Thoracic aorta (tissue), 2 donors: ENCODE measurements around the gene TOM1L1. TPM values are rescaled to one million over a fixed set of nuclear protein-coding genes. Genes with fewer than 3 reads are reported as not detected.

Experiments used
- ATAC-seq: fragments of 150-250 bp; one replicate; pipeline ENCODE4 v1.8.0; 2017; ENCODE audit warnings: low read depth; ENCODE audit not compliant: insufficient number of reproducible peaks, low FRiP score
- DNase-seq: peaks from one replicate; pipeline ENCODE4 v3.0.0-alpha.2; 2020; ENCODE audit warnings: low spot score
- H3K27ac ChIP-seq, 2 donors: fragments of 200-600 bp; sonication (generic); 1 replicate in 1 of 2; 2 replicates in 1 of 2; pipeline ENCODE4 v1.5.1; 2016; ENCODE audit warnings: mild to moderate bottlenecking in 2 of 2, moderate library complexity in 2 of 2
- H3K27me3 ChIP-seq: fragments of 200-600 bp; sonication (generic); replicated peaks from 2 replicates; pipeline ENCODE4 v1.6.0; 2016; ENCODE audit warnings: mild to moderate bottlenecking; ENCODE audit not compliant: insufficient read depth
- H3K36me3 ChIP-seq: fragments of 200-600 bp; sonication (generic); one replicate; pipeline ENCODE4 v1.5.1; 2016
- H3K4me1 ChIP-seq, 2 donors: fragments of 200-600 bp; sonication (generic); 1 replicate in 1 of 2; 2 replicates in 1 of 2; pipeline versions ENCODE4 v1.5.1 to v1.6.0; 2016; ENCODE audit warnings: low read depth in 2 of 2, mild to moderate bottlenecking in 1 of 2; ENCODE audit not compliant: control insufficient read depth in 1 of 2
- H3K4me3 ChIP-seq: fragments of 200-600 bp; sonication (generic); 2 replicates; pipeline ENCODE4 v1.5.1; 2016; ENCODE audit warnings: mild to moderate bottlenecking
- H3K9me3 ChIP-seq: fragments of 200-600 bp; sonication (generic); 2 replicates; pipeline ENCODE4 v1.5.1; 2016
- CTCF ChIP-seq: fragments of 200-600 bp; sonication (generic); IDR thresholded peaks from one replicate; pipeline ENCODE4 v1.5.1; 2019; ENCODE audit warnings: antibody characterized with exemption
- total RNA-seq, 2 donors: library from RNA; depleted of rRNA; stranded (reverse); fragments of >200 nt; gene quantifications; one replicate each; pipeline versions ENCODE4 v1.1.0 to v1.2.3, GENCODE V29; 2016

TOM1L1 gene
- total RNA-seq, 2 donors from 2014 or later: 42.9 to 62.3 TPM

- TF ChIP-seq CTCF: no peak
- no peaks in the 10 kb centered on the region for H3K27me3 ChIP-seq
- DNase-seq: no peak
- no peaks in the 10 kb centered on the region for H3K9me3 ChIP-seq
- no peak for ATAC-seq
- no peak overlapping the region for H3K27ac ChIP-seq
- no peaks in the 10 kb centered on the region for H3K36me3 ChIP-seq
- no peak overlapping the region for H3K4me3 ChIP-seq
- H3K4me1 ChIP-seq: peaks cover 7 to 14% of the 10 kb centered on the region in 2 donors
Observed at GRCh38 chr17:54971901-54972300, 71.2 kb downstream of the TOM1L1 start.

DNA sequence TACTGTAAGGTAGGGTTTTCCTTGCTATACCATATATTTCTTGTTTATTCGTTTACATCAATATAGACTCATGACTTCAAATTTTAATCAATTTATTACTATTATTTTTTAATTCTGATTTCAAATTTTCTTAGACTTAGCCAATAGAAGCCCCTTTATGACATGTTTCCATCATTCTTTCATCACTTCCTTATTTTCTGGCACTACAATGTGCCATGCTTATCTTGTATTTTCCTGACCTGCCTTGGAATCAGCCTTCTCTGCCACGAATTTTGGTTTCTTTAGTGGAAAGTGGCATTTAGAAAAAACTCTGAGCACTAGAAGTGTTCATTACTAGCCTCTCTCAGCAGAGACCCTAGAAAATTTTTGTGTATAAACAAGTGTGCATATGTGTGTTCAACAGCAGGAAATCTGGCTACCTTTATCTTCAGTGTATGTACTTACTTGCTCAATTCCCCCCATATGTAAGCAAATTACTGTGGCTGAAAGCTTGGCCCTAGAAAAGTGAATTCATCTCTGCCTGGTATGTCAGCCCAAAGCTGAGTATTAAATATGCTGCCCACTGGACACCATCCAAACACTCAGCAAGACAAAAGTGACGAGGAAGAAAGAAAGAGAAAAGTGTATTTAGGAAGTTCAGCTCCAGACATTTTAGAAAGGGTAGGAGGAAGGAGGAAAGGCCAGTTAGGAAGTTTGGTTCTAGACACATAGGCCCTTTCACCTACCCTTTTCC, 71.9 kb downstream of the TOM1L1 start:
- DNase-seq (no peak), ATAC-seq (no peak)
- Histone ChIP-seq H3K27ac (no peak overlapping the region), H3K27me3 (no peaks in the 10 kb centered on the region), H3K4me1 (peaks cover 3 to 10% of the 10 kb centered on the region in 2 donors), H3K9me3 (no peaks in the 10 kb centered on the region), H3K4me3 (no peak overlapping the region), H3K36me3 (no peaks in the 10 kb centered on the region)
- TF ChIP-seq CTCF: no peak

DNA sequence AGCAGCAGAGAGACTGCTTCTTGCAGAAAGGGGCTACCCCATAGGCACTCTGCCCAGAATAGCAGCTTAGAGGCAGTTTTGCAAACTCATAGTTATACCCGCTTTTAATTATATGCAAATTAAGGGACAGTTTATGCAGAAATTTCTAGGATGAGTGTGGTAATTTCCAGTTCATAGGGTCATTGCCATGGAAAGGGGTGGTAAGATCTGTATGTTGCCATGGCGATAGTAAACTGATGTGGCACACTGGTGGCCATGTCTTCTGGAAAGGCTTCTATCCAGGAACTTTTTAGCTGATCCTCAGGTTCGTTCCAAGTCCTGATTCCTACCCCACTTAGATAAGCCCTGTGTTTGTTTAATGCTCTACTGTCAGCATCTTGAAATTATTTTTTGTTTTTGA, 74.1 kb downstream of the TOM1L1 start:
- H3K9me3 ChIP-seq: no peaks in the 10 kb centered on the region
- H3K27me3 ChIP-seq: no peaks in the 10 kb centered on the region
- no peak for DNase-seq
- no peaks in the 10 kb centered on the region for H3K36me3 ChIP-seq
- no peak for TF ChIP-seq CTCF
- ATAC-seq: no peak
- H3K27ac ChIP-seq: no peak overlapping the region
- no peak overlapping the region for H3K4me3 ChIP-seq
- peaks cover under 1 to 4% of the 10 kb centered on the region in 2 donors for H3K4me1 ChIP-seq

DNA sequence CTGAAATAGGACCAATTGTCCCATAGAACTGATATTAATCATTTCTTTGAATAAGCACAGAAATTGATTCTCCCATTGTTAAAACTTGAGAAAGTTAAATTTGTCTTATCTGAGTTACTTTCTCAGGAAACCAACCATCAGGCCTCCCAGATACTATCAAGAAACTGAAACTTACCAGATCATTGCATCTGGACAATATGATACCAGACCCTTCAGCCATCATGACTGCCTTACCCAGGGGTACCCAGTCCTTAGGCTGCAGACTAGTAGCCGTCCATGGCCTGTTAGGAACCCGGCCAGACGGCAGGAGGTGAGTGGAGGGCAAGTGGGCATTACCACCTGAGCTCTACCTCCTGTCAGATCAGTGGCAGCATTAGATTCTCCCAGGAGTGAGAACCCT, 75.7 kb downstream of the TOM1L1 start:
- no peaks in the 10 kb centered on the region for H3K36me3 ChIP-seq
- H3K27ac ChIP-seq: no peak overlapping the region
- TF ChIP-seq CTCF: no peak
- H3K9me3 ChIP-seq: no peaks in the 10 kb centered on the region
- no peak overlapping the region for H3K4me3 ChIP-seq
- no peaks in the 10 kb centered on the region for H3K27me3 ChIP-seq
- H3K4me1 ChIP-seq: no peaks in the 10 kb centered on the region
- DNase-seq: no peak
- ATAC-seq: no peak

GRCh38 chr17:54977744-54978143, 77.1 kb downstream of the TOM1L1 start:
- Histone ChIP-seq H3K36me3 (no peaks in the 10 kb centered on the region), H3K4me1 (peaks cover 7 to 9% of the 10 kb centered on the region in 2 donors), H3K9me3 (no peaks in the 10 kb centered on the region), H3K27me3 (no peaks in the 10 kb centered on the region), H3K27ac (no peak overlapping the region), H3K4me3 (no peak overlapping the region)
- no peak for ATAC-seq
- DNase-seq: no peak
- TF ChIP-seq CTCF: no peak
